ENCODE data around the gene MAGI2.

MAGI2 gene

DNA sequence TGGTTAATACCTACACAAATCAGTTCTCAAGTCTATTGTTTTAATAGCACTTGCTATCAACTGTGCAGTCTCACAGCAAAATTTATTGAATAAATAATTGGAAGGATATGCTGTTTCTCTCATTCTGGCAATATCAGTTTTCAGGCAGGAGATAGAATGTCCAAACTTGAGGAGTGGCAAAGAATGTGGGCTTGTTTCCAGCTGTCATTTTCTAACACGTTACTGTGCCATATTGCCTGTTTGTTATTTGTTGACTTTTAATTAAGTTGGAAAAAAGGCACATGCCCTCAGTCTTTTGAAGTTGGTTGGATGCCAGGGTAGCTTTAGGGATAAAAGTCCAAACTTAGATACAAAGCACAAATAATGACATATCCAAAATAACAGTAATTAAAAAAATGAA, 52.2 kb downstream of the MAGI2 start:
- H3K4me3 ChIP-seq (ENCODE audit: low read depth in 1 of 5, low read length in 5 of 5) = no peak overlapping the region
- H3K27ac ChIP-seq (ENCODE audit: low read depth, low read length) = no peak overlapping the region
- H3K9ac ChIP-seq (ENCODE audit: low read length in 5 of 5) = no peak overlapping the region
- H3K9me3 ChIP-seq (ENCODE audit: control insufficient read depth in 5 of 5, low read length in 5 of 5) = no peaks in the 10 kb centered on the region
- H3K27me3 ChIP-seq (ENCODE audit: control insufficient read depth in 5 of 5, insufficient read depth in 4 of 5, low read length in 5 of 5) = no peaks in the 10 kb centered on the region
- H3K4me1 ChIP-seq (ENCODE audit: control insufficient read depth in 5 of 5, insufficient read depth in 5 of 5, low read length in 5 of 5) = peaks cover 2 to 34% (median 9%) of the 10 kb centered on the region in 5 donors
- no peaks in the 10 kb centered on the region for H3K36me3 ChIP-seq (ENCODE audit: control insufficient read depth in 5 of 5, insufficient read depth in 5 of 5, low read length in 5 of 5)

DNA sequence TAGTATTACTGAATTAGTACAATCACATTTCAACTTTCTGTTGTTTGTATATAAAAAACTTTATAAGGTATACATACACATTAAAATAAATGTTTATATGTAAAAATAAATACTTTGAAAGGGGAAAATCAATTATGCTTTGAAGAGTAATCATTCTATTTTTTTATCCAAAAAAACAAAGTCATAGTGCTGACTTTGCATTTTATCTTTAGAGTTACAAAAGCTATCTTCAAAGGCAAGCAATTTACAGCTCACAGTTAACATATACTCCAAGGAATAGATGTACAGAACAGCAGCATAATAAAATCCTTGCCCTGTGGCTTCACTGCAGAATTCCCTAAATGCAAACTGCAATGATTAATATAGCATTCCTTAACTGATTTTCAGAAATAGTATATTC, 53.2 kb downstream of the MAGI2 start:
- H3K9me3 ChIP-seq (ENCODE audit: control insufficient read depth in 5 of 5, low read length in 5 of 5) = no peaks in the 10 kb centered on the region
- H3K4me1 ChIP-seq (ENCODE audit: control insufficient read depth in 5 of 5, insufficient read depth in 5 of 5, low read length in 5 of 5) = peaks cover 2 to 25% (median 9%) of the 10 kb centered on the region in 5 donors
- H3K9ac ChIP-seq (ENCODE audit: low read length in 5 of 5) = no peak overlapping the region
- no peak overlapping the region for H3K27ac ChIP-seq (ENCODE audit: low read depth, low read length)
- H3K36me3 ChIP-seq (ENCODE audit: control insufficient read depth in 5 of 5, insufficient read depth in 5 of 5, low read length in 5 of 5) = no peaks in the 10 kb centered on the region
- H3K4me3 ChIP-seq (ENCODE audit: low read depth in 1 of 5, low read length in 5 of 5) = no peak overlapping the region
- no peaks in the 10 kb centered on the region for H3K27me3 ChIP-seq (ENCODE audit: control insufficient read depth in 5 of 5, insufficient read depth in 4 of 5, low read length in 5 of 5)

GRCh38 chr7:79398138-79398749, 55.2 kb downstream of the MAGI2 start:
- Histone ChIP-seq H3K9ac (ENCODE audit: low read length in 5 of 5) (no peak overlapping the region), H3K27ac (ENCODE audit: low read depth, low read length) (no peak overlapping the region), H3K4me3 (ENCODE audit: low read depth in 1 of 5, low read length in 5 of 5) (no peak overlapping the region), H3K4me1 (ENCODE audit: control insufficient read depth in 5 of 5, insufficient read depth in 5 of 5, low read length in 5 of 5) (peaks cover 0 to 17% (median 3%) of the 10 kb centered on the region in 5 donors), H3K9me3 (ENCODE audit: control insufficient read depth in 5 of 5, low read length in 5 of 5) (no peaks in the 10 kb centered on the region), H3K27me3 (ENCODE audit: control insufficient read depth in 5 of 5, insufficient read depth in 4 of 5, low read length in 5 of 5) (no peaks in the 10 kb centered on the region), H3K36me3 (ENCODE audit: control insufficient read depth in 5 of 5, insufficient read depth in 5 of 5, low read length in 5 of 5) (no peaks in the 10 kb centered on the region)

- H3K9me3 ChIP-seq (ENCODE audit: control insufficient read depth in 5 of 5, low read length in 5 of 5) = peaks cover 0 to 1% (median 0%) of the 10 kb centered on the region in 5 donors
- no peak overlapping the region for H3K27ac ChIP-seq (ENCODE audit: low read depth, low read length)
- H3K4me3 ChIP-seq (ENCODE audit: low read depth in 1 of 5, low read length in 5 of 5) = no peak overlapping the region
- no peaks in the 10 kb centered on the region for H3K27me3 ChIP-seq (ENCODE audit: control insufficient read depth in 5 of 5, insufficient read depth in 4 of 5, low read length in 5 of 5)
- no peak overlapping the region for H3K9ac ChIP-seq (ENCODE audit: low read length in 5 of 5)
- peaks cover 0 to under 1% (median 0%) of the 10 kb centered on the region in 5 donors for H3K4me1 ChIP-seq (ENCODE audit: control insufficient read depth in 5 of 5, insufficient read depth in 5 of 5, low read length in 5 of 5)
- H3K36me3 ChIP-seq (ENCODE audit: control insufficient read depth in 5 of 5, insufficient read depth in 5 of 5, low read length in 5 of 5) = no peaks in the 10 kb centered on the region
Observed at GRCh38 chr7:79386688-79387422, 66.6 kb downstream of the MAGI2 start.

DNA sequence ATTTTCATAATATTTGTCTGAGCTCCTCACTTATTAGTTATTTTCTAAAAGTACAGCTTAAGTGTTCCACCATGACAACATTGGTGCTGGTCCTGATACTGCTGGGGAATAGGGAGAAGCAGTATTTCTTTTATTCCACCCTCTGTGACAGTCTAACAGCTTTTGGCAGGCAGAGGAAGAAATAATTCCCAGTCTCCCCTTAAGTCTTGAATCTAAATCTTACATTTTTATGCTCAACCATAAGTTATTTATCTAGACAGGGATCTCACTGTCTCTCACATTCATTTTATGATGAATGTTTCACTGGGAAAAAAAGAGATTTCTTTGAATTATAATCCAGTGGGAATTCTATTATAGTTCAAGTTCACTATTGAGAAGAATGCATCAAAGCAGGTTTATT, 71.5 kb downstream of the MAGI2 start:
- Histone ChIP-seq H3K36me3 (ENCODE audit: control insufficient read depth in 5 of 5, insufficient read depth in 5 of 5, low read length in 5 of 5) (no peaks in the 10 kb centered on the region), H3K27ac (ENCODE audit: low read depth, low read length) (no peak overlapping the region), H3K4me1 (ENCODE audit: control insufficient read depth in 5 of 5, insufficient read depth in 5 of 5, low read length in 5 of 5) (peaks cover 0 to 3% (median 0%) of the 10 kb centered on the region in 5 donors), H3K9ac (ENCODE audit: low read length in 5 of 5) (no peak overlapping the region), H3K9me3 (ENCODE audit: control insufficient read depth in 5 of 5, low read length in 5 of 5) (no peaks in the 10 kb centered on the region), H3K27me3 (ENCODE audit: control insufficient read depth in 5 of 5, insufficient read depth in 4 of 5, low read length in 5 of 5) (no peaks in the 10 kb centered on the region), H3K4me3 (ENCODE audit: low read depth in 1 of 5, low read length in 5 of 5) (no peak overlapping the region)

DNA sequence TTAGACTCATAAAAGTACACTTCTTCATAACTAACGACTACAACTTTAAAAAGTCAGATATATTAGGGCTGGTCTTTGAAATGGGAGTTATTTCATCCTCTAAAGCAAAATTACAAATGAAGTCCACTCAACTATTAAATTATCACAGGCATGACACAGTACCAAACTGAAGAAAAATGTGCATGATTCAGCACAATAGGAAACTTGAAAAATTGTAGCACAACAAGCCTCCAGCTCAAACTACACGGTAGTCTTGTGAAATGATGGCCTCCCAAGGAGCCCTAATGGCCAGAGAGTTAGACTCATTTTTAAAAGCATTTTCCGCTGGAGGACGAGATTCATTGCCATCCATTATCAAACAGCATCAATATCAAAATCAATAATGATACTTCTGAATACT, 76.4 kb downstream of the MAGI2 start:
- Histone ChIP-seq H3K27me3 (ENCODE audit: control insufficient read depth in 5 of 5, insufficient read depth in 4 of 5, low read length in 5 of 5) (no peaks in the 10 kb centered on the region), H3K9me3 (ENCODE audit: control insufficient read depth in 5 of 5, low read length in 5 of 5) (no peaks in the 10 kb centered on the region), H3K4me1 (ENCODE audit: control insufficient read depth in 5 of 5, insufficient read depth in 5 of 5, low read length in 5 of 5) (peaks cover 0 to 3% (median 0%) of the 10 kb centered on the region in 5 donors), H3K9ac (ENCODE audit: low read length in 5 of 5) (no peak overlapping the region), H3K4me3 (ENCODE audit: low read depth in 1 of 5, low read length in 5 of 5) (no peak overlapping the region), H3K27ac (ENCODE audit: low read depth, low read length) (no peak overlapping the region), H3K36me3 (ENCODE audit: control insufficient read depth in 5 of 5, insufficient read depth in 5 of 5, low read length in 5 of 5) (no peaks in the 10 kb centered on the region)

GRCh38 chr7:79376299-79377025, 77.0 kb downstream of the MAGI2 start:
- H3K36me3 ChIP-seq (ENCODE audit: control insufficient read depth in 5 of 5, insufficient read depth in 5 of 5, low read length in 5 of 5) = no peaks in the 10 kb centered on the region
- H3K9ac ChIP-seq (ENCODE audit: low read length in 5 of 5) = no peak overlapping the region
- no peaks in the 10 kb centered on the region for H3K9me3 ChIP-seq (ENCODE audit: control insufficient read depth in 5 of 5, low read length in 5 of 5)
- no peaks in the 10 kb centered on the region for H3K27me3 ChIP-seq (ENCODE audit: control insufficient read depth in 5 of 5, insufficient read depth in 4 of 5, low read length in 5 of 5)
- no peaks in the 10 kb centered on the region for H3K4me1 ChIP-seq (ENCODE audit: control insufficient read depth in 5 of 5, insufficient read depth in 5 of 5, low read length in 5 of 5)
- H3K27ac ChIP-seq (ENCODE audit: low read depth, low read length) = no peak overlapping the region
- H3K4me3 ChIP-seq (ENCODE audit: low read depth in 1 of 5, low read length in 5 of 5) = no peak overlapping the region

GRCh38 chr7:79361214-79361613, 92.3 kb downstream of the MAGI2 start:
- no peaks in the 10 kb centered on the region for H3K4me1 ChIP-seq (ENCODE audit: control insufficient read depth in 5 of 5, insufficient read depth in 5 of 5, low read length in 5 of 5)
- H3K27ac ChIP-seq (ENCODE audit: low read depth, low read length) = no peak overlapping the region
- H3K9ac ChIP-seq (ENCODE audit: low read length in 5 of 5) = no peak overlapping the region
- no peaks in the 10 kb centered on the region for H3K36me3 ChIP-seq (ENCODE audit: control insufficient read depth in 5 of 5, insufficient read depth in 5 of 5, low read length in 5 of 5)
- no peaks in the 10 kb centered on the region for H3K27me3 ChIP-seq (ENCODE audit: control insufficient read depth in 5 of 5, insufficient read depth in 4 of 5, low read length in 5 of 5)
- no peaks in the 10 kb centered on the region for H3K9me3 ChIP-seq (ENCODE audit: control insufficient read depth in 5 of 5, low read length in 5 of 5)
- no peak overlapping the region for H3K4me3 ChIP-seq (ENCODE audit: low read depth in 1 of 5, low read length in 5 of 5)

GRCh38 chr7:79359827-79360226, 93.6 kb downstream of the MAGI2 start:
- H3K4me3 ChIP-seq (ENCODE audit: low read depth in 1 of 5, low read length in 5 of 5) = no peak overlapping the region
- no peak overlapping the region for H3K27ac ChIP-seq (ENCODE audit: low read depth, low read length)
- no peaks in the 10 kb centered on the region for H3K4me1 ChIP-seq (ENCODE audit: control insufficient read depth in 5 of 5, insufficient read depth in 5 of 5, low read length in 5 of 5)
- no peaks in the 10 kb centered on the region for H3K36me3 ChIP-seq (ENCODE audit: control insufficient read depth in 5 of 5, insufficient read depth in 5 of 5, low read length in 5 of 5)
- H3K9me3 ChIP-seq (ENCODE audit: control insufficient read depth in 5 of 5, low read length in 5 of 5) = no peaks in the 10 kb centered on the region
- H3K27me3 ChIP-seq (ENCODE audit: control insufficient read depth in 5 of 5, insufficient read depth in 4 of 5, low read length in 5 of 5) = no peaks in the 10 kb centered on the region
- no peak overlapping the region for H3K9ac ChIP-seq (ENCODE audit: low read length in 5 of 5)

DNA sequence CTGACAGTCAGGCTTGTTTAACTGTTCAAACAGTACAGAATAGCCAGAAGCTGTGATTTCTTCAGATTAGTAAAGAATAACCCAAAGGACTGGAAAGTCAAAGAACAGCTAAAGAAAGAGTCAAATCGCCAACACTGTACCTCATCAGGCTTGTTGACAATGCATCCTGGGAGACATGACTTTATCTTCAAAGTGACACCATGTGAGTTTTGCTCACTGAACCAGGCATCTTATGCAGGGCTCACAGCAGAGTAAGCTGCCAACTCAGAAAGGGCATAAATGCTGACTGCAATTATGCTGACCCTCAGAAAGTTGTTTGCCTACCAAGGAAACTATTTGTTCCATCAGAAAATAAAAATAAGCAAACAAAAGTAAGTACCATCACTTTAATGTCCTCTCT, 96.4 kb downstream of the MAGI2 start:
- H3K27me3 ChIP-seq (ENCODE audit: control insufficient read depth in 5 of 5, insufficient read depth in 4 of 5, low read length in 5 of 5) = no peaks in the 10 kb centered on the region
- H3K9me3 ChIP-seq (ENCODE audit: control insufficient read depth in 5 of 5, low read length in 5 of 5) = no peaks in the 10 kb centered on the region
- H3K4me3 ChIP-seq (ENCODE audit: low read depth in 1 of 5, low read length in 5 of 5) = no peak overlapping the region
- no peak overlapping the region for H3K27ac ChIP-seq (ENCODE audit: low read depth, low read length)
- H3K9ac ChIP-seq (ENCODE audit: low read length in 5 of 5) = no peak overlapping the region
- H3K36me3 ChIP-seq (ENCODE audit: control insufficient read depth in 5 of 5, insufficient read depth in 5 of 5, low read length in 5 of 5) = no peaks in the 10 kb centered on the region
- H3K4me1 ChIP-seq (ENCODE audit: control insufficient read depth in 5 of 5, insufficient read depth in 5 of 5, low read length in 5 of 5) = no peaks in the 10 kb centered on the region

Data from subcutaneous abdominal adipose tissue (tissue), 5 donors.